DND-41 (cell line): ENCODE data around the gene PPT2.

Source experiments
- ATAC-seq: fragments of 200-7000 bp; cut with Tn5 transposase; 3 replicates; pipeline ENCODE4 v1.9.1; 2021; ENCODE audit warnings: low read depth; ENCODE audit not compliant: insufficient read depth
- DNase-seq: peaks from one replicate; pipeline ENCODE4 v3.0.0-alpha.2; 2020
- H2AFZ ChIP-seq: 2 replicates; pipeline ENCODE4 v1.6.0; 2012; ENCODE audit warnings: low read depth, low read length
- H3K27ac ChIP-seq: 2 replicates; pipeline ENCODE4 v1.5.1; 2012; ENCODE audit warnings: low read length, inconsistent platforms
- H3K27me3 ChIP-seq: fragments of 200-600 bp; sonication (generic); 2 replicates; pipeline ENCODE4 v1.6.0; 2012; ENCODE audit warnings: low read length, mild to moderate bottlenecking, inconsistent platforms; ENCODE audit not compliant: insufficient read depth, poor library complexity
- H3K36me3 ChIP-seq: 2 replicates; pipeline ENCODE4 v1.5.1; 2012; ENCODE audit warnings: low read length, inconsistent platforms; ENCODE audit not compliant: insufficient read depth
- H3K4me1 ChIP-seq: 2 replicates; pipeline ENCODE4 v1.5.1; 2012; ENCODE audit warnings: mild to moderate bottlenecking, low read length; ENCODE audit not compliant: insufficient read depth
- H3K4me2 ChIP-seq: 2 replicates; pipeline ENCODE4 v1.6.0; 2012; ENCODE audit warnings: mild to moderate bottlenecking, moderate library complexity, low read length, inconsistent platforms; ENCODE audit not compliant: insufficient read depth
- H3K4me3 ChIP-seq, 2 experiments: fragments of 200-600 bp in 1 of 2; shearing (Covaris generic) in 1 of 2; 2 replicates each; pipeline ENCODE4 v1.5.1; 2012 to 2016; ENCODE audit warnings: inconsistent platforms in 2 of 2, low read length in 2 of 2, mild to moderate bottlenecking in 2 of 2, low read depth in 1 of 2, moderate library complexity in 1 of 2
- H3K79me2 ChIP-seq: 2 replicates; pipeline ENCODE4 v1.6.0; 2012; ENCODE audit warnings: low read length, inconsistent platforms; ENCODE audit not compliant: insufficient read depth
- H3K9ac ChIP-seq: 2 replicates; pipeline ENCODE4 v1.6.0; 2012; ENCODE audit warnings: low read depth, mild to moderate bottlenecking, inconsistent platforms, low read length, moderate library complexity
- H3K9me3 ChIP-seq: 2 replicates; pipeline ENCODE4 v1.5.1; 2012; ENCODE audit warnings: low read length, moderate library complexity, mild to moderate bottlenecking, inconsistent platforms; ENCODE audit not compliant: insufficient read depth, severe bottlenecking
- H4K20me1 ChIP-seq: 2 replicates; pipeline ENCODE4 v1.6.0; 2012; ENCODE audit warnings: low read length; ENCODE audit not compliant: insufficient read depth
- CTCF ChIP-seq: IDR thresholded peaks from 2 replicates; pipeline ENCODE4 v1.5.1; 2012; ENCODE audit warnings: borderline replicate concordance, low read length, moderate library complexity, mild to moderate bottlenecking; ENCODE audit not compliant: poor library complexity, severe bottlenecking; ENCODE audit errors: extremely low read depth
- EZH2 ChIP-seq: IDR thresholded peaks from 3 replicates; pipeline ENCODE4 v1.6.1; 2012; ENCODE audit warnings: borderline replicate concordance, low read depth, mild to moderate bottlenecking, moderate library complexity, low read length, inconsistent platforms; ENCODE audit not compliant: severe bottlenecking

Gene PPT2

GRCh38 chr6:32173051-32173727 is 19.2 kb downstream of the PPT2 start:
- Histone ChIP-seq H3K4me1 (peaks cover 33% of the 10 kb centered on the region), H3K4me3 (no peak overlapping the region), H3K79me2 (peaks cover 30% of the 10 kb centered on the region), H3K4me2 (no peak overlapping the region), H3K27me3 (no peaks in the 10 kb centered on the region), H3K27ac (no peak overlapping the region), H3K36me3 (peaks cover 32% of the 10 kb centered on the region), H3K9me3 (no peaks in the 10 kb centered on the region), H4K20me1 (no peaks in the 10 kb centered on the region), H3K9ac (no peak overlapping the region), H2AFZ (no peak overlapping the region)
- ATAC-seq (no peak), DNase-seq (no peak)
- TF ChIP-seq EZH2 (no peak), CTCF (no peak)

- ATAC-seq (no peak), DNase-seq (no peak)
- TF ChIP-seq EZH2, result no peak
- H3K4me2 ChIP-seq, result peak overlapping the region; percentile 75
- H3K4me1 ChIP-seq, result peaks cover 40% of the 10 kb centered on the region
- H3K79me2 ChIP-seq, result peaks cover 40% of the 10 kb centered on the region
- H3K36me3 ChIP-seq, result peaks cover 21% of the 10 kb centered on the region
- H3K27me3 ChIP-seq, result no peaks in the 10 kb centered on the region
- no peak overlapping the region for H3K27ac ChIP-seq
- peak overlapping the region in 1 of 2 experiments; percentile 91; a peak in 1 of 4 replicates for H3K4me3 ChIP-seq
- H2AFZ ChIP-seq, result no peak overlapping the region
- no peak overlapping the region for H3K9ac ChIP-seq
- no peaks in the 10 kb centered on the region for H4K20me1 ChIP-seq
- no peaks in the 10 kb centered on the region for H3K9me3 ChIP-seq
These were observed 20.5 kb downstream of the PPT2 start for GRCh38 chr6:32174416-32174815.

- Histone ChIP-seq H4K20me1 (no peaks in the 10 kb centered on the region), H3K9me3 (no peaks in the 10 kb centered on the region), H3K36me3 (peaks cover 21% of the 10 kb centered on the region), H2AFZ (peak overlapping the region; percentile 86), H3K27me3 (no peaks in the 10 kb centered on the region), H3K27ac (peak overlapping the region; percentile 84), H3K9ac (peak overlapping the region; percentile 92), H3K4me3 (peak overlapping the region; percentile 91), H3K4me2 (peak overlapping the region; percentile 75), H3K79me2 (peaks cover 47% of the 10 kb centered on the region), H3K4me1 (peaks cover 49% of the 10 kb centered on the region)
- no peak for ATAC-seq
- TF ChIP-seq CTCF (no peak), EZH2 (no peak)
- DNase-seq, result no peak
These were observed 21.4 kb downstream of the PPT2 start for GRCh38 chr6:32175322-32175710.

- H4K20me1 ChIP-seq, result no peaks in the 10 kb centered on the region
- peak within 1 kb of the TSS; percentile 93 for H3K27ac ChIP-seq
- H2AFZ ChIP-seq, result peak within 1 kb of the TSS; percentile 86
- H3K27me3 ChIP-seq, result no peaks in the 10 kb centered on the region
- no peak for TF ChIP-seq EZH2
- no peak for TF ChIP-seq CTCF
- DNase-seq, result peak; percentile 99
- no peaks in the 10 kb centered on the region for H3K9me3 ChIP-seq
- H3K9ac ChIP-seq, result peak within 1 kb of the TSS; percentile 92
- H3K36me3 ChIP-seq, result peaks cover 19% of the 10 kb centered on the region
- peaks cover 47% of the 10 kb centered on the region for H3K79me2 ChIP-seq
- peaks cover 49% of the 10 kb centered on the region for H3K4me1 ChIP-seq
- peak; percentile 66 for ATAC-seq
- H3K4me2 ChIP-seq, result peak within 1 kb of the TSS; percentile 75
- peak within 1 kb of the TSS; percentile 91 for H3K4me3 ChIP-seq
These were observed 22.0 kb downstream of the PPT2 start, which contains the start of gene AGPAT1 for GRCh38 chr6:32175711-32176475. TSS of gene AGPAT1 (minus strand) at chr6:32176084. CDS start at chr6:32171496, 4,588 bp downstream.
